Peyer's patch (tissue), 4 donors: ENCODE results near the gene HOXA6. TPM values are rescaled to one million over a fixed set of nuclear protein-coding genes. Genes with fewer than 3 reads are reported as not detected.

Experiments
- DNase-seq, 3 donors: peaks; one replicate each; pipeline ENCODE4 v3.0.0-alpha.2; 2017 to 2019
- H3K27ac ChIP-seq, 4 donors: fragments of 200-600 bp; sonication (generic); one replicate each; pipeline ENCODE4 v1.5.1; 2016 to 2019
- H3K27me3 ChIP-seq, 2 donors: fragments of 200-600 bp; sonication (generic); one replicate each; pipeline ENCODE4 v1.5.1; 2019
- H3K36me3 ChIP-seq, 3 donors: fragments of 200-600 bp; sonication (generic); one replicate each; pipeline ENCODE4 v1.5.1; 2016 to 2019
- H3K4me1 ChIP-seq, 4 donors: fragments of 200-600 bp; sonication (generic); one replicate each; pipeline ENCODE4 v1.5.1; 2016 to 2019
- H3K4me3 ChIP-seq, 4 donors: fragments of 200-600 bp; sonication (generic); 1 replicate in 3 of 4; 2 replicates in 1 of 4; pipeline ENCODE4 v1.5.1; 2016 to 2019; ENCODE audit warnings: mild to moderate bottlenecking in 1 of 4
- H3K9me3 ChIP-seq, 4 donors: fragments of 200-600 bp; sonication (generic); one replicate each; pipeline ENCODE4 v1.5.1; 2016 to 2019; ENCODE audit warnings: mild to moderate bottlenecking in 1 of 4
- CTCF ChIP-seq, 6 experiments: fragments of 450-650 bp in 4 of 6; fragments of 200-600 bp in 2 of 6; sonication (generic) in 1 of 6; IDR thresholded peaks; one replicate each; pipeline ENCODE4 v1.5.1; 2017 to 2019; ENCODE audit warnings: antibody characterized with exemption in 6 of 6, mild to moderate bottlenecking in 3 of 6, moderate library complexity in 1 of 6
- POLR2A ChIP-seq, 2 donors: fragments of 450-650 bp; IDR thresholded peaks; one replicate each; pipeline ENCODE4 v1.5.1; 2017; ENCODE audit warnings: antibody characterized with exemption in 2 of 2, mild to moderate bottlenecking in 2 of 2, moderate library complexity in 2 of 2
- total RNA-seq, 4 donors: library from RNA; depleted of rRNA; stranded (reverse); fragments of >200 nt; gene quantifications; one replicate each; pipeline ENCODE4 v1.1.0, GENCODE V29; 2016

The HOXA6 gene
- total RNA-seq, 4 donors from 2014 or later = 18.7 to 45.0 (median 30.7) TPM

- DNase-seq = peak in 2 of 3 donors; percentile 67 to 75
- Histone ChIP-seq H3K36me3 (no peaks in the 10 kb centered on the region), H3K4me3 (peak within 1 kb of the TSS; percentile 37 to 84 (median 69)), H3K27ac (peak within 1 kb of the TSS; percentile 70 to 88 (median 86)), H3K9me3 (no peaks in the 10 kb centered on the region), H3K4me1 (peaks cover 0 to 22% (median 11%) of the 10 kb centered on the region in 4 donors), H3K27me3 (peaks cover 0 to 13% of the 10 kb centered on the region in 2 donors)
- TF ChIP-seq POLR2A (IDR thresholded peaks at IDR 0.05) (peak; percentile 51 to 68), CTCF (IDR thresholded peaks at IDR 0.05) (no peak)
Observed at GRCh38 chr7:27173956-27174873, 26.6 kb upstream of the HOXA6 start, which contains the start of gene HOXA10. HOXA10 (minus strand) TSS chr7:27174320; CDS start chr7:27174306, 14 bp downstream.

- Histone ChIP-seq H3K9me3 (no peaks in the 10 kb centered on the region), H3K4me1 (peaks cover 0 to 22% (median 11%) of the 10 kb centered on the region in 4 donors), H3K4me3 (peak overlapping the region; percentile 37 to 84 (median 69)), H3K36me3 (no peaks in the 10 kb centered on the region), H3K27ac (peak overlapping the region; percentile 70 to 88 (median 86)), H3K27me3 (peaks cover 0 to 13% of the 10 kb centered on the region in 2 donors)
- DNase-seq = peak in 2 of 3 donors; percentile 66 to 79
- TF ChIP-seq CTCF (IDR thresholded peaks at IDR 0.05) (no peak), POLR2A (IDR thresholded peaks at IDR 0.05) (no peak)
Observed at GRCh38 chr7:27173511-27173955, 26.0 kb upstream of the HOXA6 start.

GRCh38 chr7:27172823-27173510 is 25.4 kb upstream of the HOXA6 start:
- Histone ChIP-seq H3K4me3 (peak overlapping the region; percentile 37 to 84 (median 69)), H3K4me1 (peaks cover 0 to 22% (median 11%) of the 10 kb centered on the region in 4 donors), H3K27ac (peak overlapping the region; percentile 70 to 88 (median 86)), H3K36me3 (no peaks in the 10 kb centered on the region), H3K9me3 (no peaks in the 10 kb centered on the region), H3K27me3 (peaks cover 0 to 16% of the 10 kb centered on the region in 2 donors)
- TF ChIP-seq CTCF (IDR thresholded peaks at IDR 0.05) (no peak), POLR2A (IDR thresholded peaks at IDR 0.05) (no peak)
- peak in 2 of 3 donors; percentile 75 to 82 for DNase-seq

GRCh38 chr7:27172315-27172774 is 24.8 kb upstream of the HOXA6 start:
- no peak for TF ChIP-seq POLR2A (IDR thresholded peaks at IDR 0.05)
- no peak for TF ChIP-seq CTCF (IDR thresholded peaks at IDR 0.05)
- H3K4me1 ChIP-seq = peaks cover 0 to 22% (median 11%) of the 10 kb centered on the region in 4 donors
- peak overlapping the region in 3 of 4 donors; percentile 85 to 88 (median 87) for H3K27ac ChIP-seq
- H3K27me3 ChIP-seq = peaks cover 0 to 16% of the 10 kb centered on the region in 2 donors
- peak overlapping the region in 3 of 4 donors; percentile 37 to 84 (median 81) for H3K4me3 ChIP-seq
- DNase-seq = peak in 2 of 3 donors; percentile 46 to 56
- no peaks in the 10 kb centered on the region for H3K36me3 ChIP-seq
- H3K9me3 ChIP-seq = no peaks in the 10 kb centered on the region

GRCh38 chr7:27171637-27172314 is 24.2 kb upstream of the HOXA6 start:
- Histone ChIP-seq H3K4me1 (peaks cover 0 to 22% (median 11%) of the 10 kb centered on the region in 4 donors), H3K27ac (peak overlapping the region in 3 of 4 donors; percentile 85 to 88 (median 87)), H3K27me3 (peaks cover 0 to 16% of the 10 kb centered on the region in 2 donors), H3K4me3 (peak overlapping the region in 3 of 4 donors; percentile 37 to 84 (median 81)), H3K9me3 (no peaks in the 10 kb centered on the region), H3K36me3 (no peaks in the 10 kb centered on the region)
- peak in 2 of 3 donors; percentile 54 to 68 for DNase-seq
- no peak for TF ChIP-seq CTCF (IDR thresholded peaks at IDR 0.05)
- TF ChIP-seq POLR2A (IDR thresholded peaks at IDR 0.05) = peak in 1 of 2 donors; percentile 16
